ENCODE measurements around the gene ADNP2.

GRCh38 chr18:80163183-80163582, 54.1 kb downstream of the ADNP2 start:
- no peak for TF ChIP-seq EZH2 (IDR thresholded peaks at IDR 0.05; ENCODE audit: borderline replicate concordance, insufficient read depth, low read depth, low read length, poor library complexity, severe bottlenecking)
- TF ChIP-seq, protein P1, sequence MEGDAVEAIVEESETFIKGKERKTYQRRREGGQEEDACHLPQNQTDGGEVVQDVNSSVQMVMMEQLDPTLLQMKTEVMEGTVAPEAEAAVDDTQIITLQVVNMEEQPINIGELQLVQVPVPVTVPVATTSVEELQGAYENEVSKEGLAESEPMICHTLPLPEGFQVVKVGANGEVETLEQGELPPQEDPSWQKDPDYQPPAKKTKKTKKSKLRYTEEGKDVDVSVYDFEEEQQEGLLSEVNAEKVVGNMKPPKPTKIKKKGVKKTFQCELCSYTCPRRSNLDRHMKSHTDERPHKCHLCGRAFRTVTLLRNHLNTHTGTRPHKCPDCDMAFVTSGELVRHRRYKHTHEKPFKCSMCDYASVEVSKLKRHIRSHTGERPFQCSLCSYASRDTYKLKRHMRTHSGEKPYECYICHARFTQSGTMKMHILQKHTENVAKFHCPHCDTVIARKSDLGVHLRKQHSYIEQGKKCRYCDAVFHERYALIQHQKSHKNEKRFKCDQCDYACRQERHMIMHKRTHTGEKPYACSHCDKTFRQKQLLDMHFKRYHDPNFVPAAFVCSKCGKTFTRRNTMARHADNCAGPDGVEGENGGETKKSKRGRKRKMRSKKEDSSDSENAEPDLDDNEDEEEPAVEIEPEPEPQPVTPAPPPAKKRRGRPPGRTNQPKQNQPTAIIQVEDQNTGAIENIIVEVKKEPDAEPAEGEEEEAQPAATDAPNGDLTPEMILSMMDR (IDR thresholded peaks at IDR 0.05) = no peak

All from B cell (primary cell).